IMR-90 (cell line): ENCODE data around the gene ZNF580.

Experiments
- BHLHE40 ChIP-seq: fragments of 150-350 bp; IDR thresholded peaks from 2 replicates; pipeline ENCODE4 v1.6.1; 2016; ENCODE audit warnings: mild to moderate bottlenecking, low read depth, low read length
- CEBPB ChIP-seq: IDR thresholded peaks from 2 replicates; pipeline ENCODE4 v1.6.1; 2012; ENCODE audit warnings: low read depth, low read length, improper control_type of control experiment
- CTCF ChIP-seq: conservative IDR thresholded peaks from 2 replicates; pipeline ENCODE4 v1.5.1; 2012; ENCODE audit warnings: mild to moderate bottlenecking, low read depth, low read length, improper control_type of control experiment
- MAFK ChIP-seq: IDR thresholded peaks from 2 replicates; pipeline ENCODE4 v1.6.1; 2012; ENCODE audit warnings: low read depth, low read length, improper control_type of control experiment
- MAZ ChIP-seq: IDR thresholded peaks from 2 replicates; pipeline ENCODE4 v1.6.1; 2012; ENCODE audit warnings: low read depth, mild to moderate bottlenecking, low read length, improper control_type of control experiment, moderate library complexity, borderline replicate concordance
- POLR2A ChIP-seq: IDR thresholded peaks from 2 replicates; pipeline ENCODE4 v1.6.1; 2012; ENCODE audit warnings: mild to moderate bottlenecking, low read depth, low read length
- RFX5 ChIP-seq: IDR thresholded peaks from 2 replicates; pipeline ENCODE4 v1.8.0; 2012; ENCODE audit warnings: low read depth, mild to moderate bottlenecking, low read length, moderate library complexity
- SMC3 ChIP-seq: fragments of 150-350 bp; IDR thresholded peaks from 2 replicates; pipeline ENCODE4 v1.6.1; 2016; ENCODE audit warnings: low read depth, mild to moderate bottlenecking, antibody characterized with exemption, low read length, moderate library complexity

GRCh38 chr19:55678121-55678671 lies 37.4 kb downstream of the ZNF580 start:
- TF ChIP-seq POLR2A (no peak), CTCF (no peak), CEBPB (no peak), BHLHE40 (no peak), MAZ (no peak), SMC3 (no peak), RFX5 (no peak), MAFK (no peak)
